Body of pancreas (tissue), 4 donors: ENCODE data around the gene CHM. TPM values are rescaled to one million over a fixed set of nuclear protein-coding genes. Genes with fewer than 3 reads are reported as not detected.

ENCODE experiments used
- ATAC-seq: fragments of 150-250 bp; one replicate; pipeline ENCODE4 v1.9.1; 2016
- DNase-seq, 4 donors: peaks; one replicate each; pipeline ENCODE4 v3.0.0-alpha.2; 2019
- H3K27ac ChIP-seq, 4 donors: fragments of 200-600 bp; sonication (generic); 1 replicate in 3 of 4; 2 replicates in 1 of 4; pipeline versions ENCODE4 v1.5.1 to v1.6.1; 2016 to 2019; ENCODE audit warnings: mild to moderate bottlenecking in 1 of 4, mixed read lengths in 1 of 4, moderate library complexity in 1 of 4
- H3K27me3 ChIP-seq, 2 donors: fragments of 200-600 bp; sonication (generic); one replicate each; pipeline ENCODE4 v1.6.0; 2016; ENCODE audit warnings: mild to moderate bottlenecking in 1 of 2
- H3K36me3 ChIP-seq, 2 donors: fragments of 200-600 bp; sonication (generic); replicated peaks in 1 of 2; 2 replicates each; pipeline ENCODE4 v1.5.1; 2016; ENCODE audit warnings: low read depth in 2 of 2; ENCODE audit not compliant: insufficient read depth in 1 of 2
- H3K4me1 ChIP-seq: fragments of 200-600 bp; sonication (generic); one replicate; pipeline ENCODE4 v1.6.0; 2016
- H3K4me3 ChIP-seq, 2 donors: fragments of 200-600 bp; sonication (generic); 1 replicate in 1 of 2; 2 replicates in 1 of 2; pipeline ENCODE4 v1.5.1; 2016 to 2019
- H3K9me3 ChIP-seq, 3 donors: fragments of 200-600 bp; sonication (generic); 1 replicate in 2 of 3; 2 replicates in 1 of 3; pipeline ENCODE4 v1.5.1; 2016
- CTCF ChIP-seq, 7 experiments: fragments of 450-650 bp in 4 of 7; fragments of 200-600 bp in 3 of 7; sonication (generic) in 3 of 7; IDR thresholded peaks; one replicate each; pipeline ENCODE4 v1.5.1; 2016 to 2019; ENCODE audit warnings: antibody characterized with exemption in 7 of 7
- POLR2A ChIP-seq, 3 donors: fragments of 450-650 bp; IDR thresholded peaks; one replicate each; pipeline ENCODE4 v1.6.1; 2016; ENCODE audit warnings: antibody characterized with exemption in 3 of 3, mild to moderate bottlenecking in 2 of 3
- WGBS, 2 donors: methylation state at CpG; one replicate each; pipeline ENCODE4 v1.1.5; 2017; 5-methylcytosine and 5-hydroxymethylcytosine counted together
- intact Hi-C: fragments of 100-400 bp; cut with DNase I; formaldehyde crosslinking; loops from one replicate; pipeline ENCODE4 v1.15.1; 2023
- total RNA-seq, 2 donors: library from RNA; depleted of rRNA; stranded (reverse); fragments of >200 nt; gene quantifications; one replicate each; pipeline ENCODE4 v1.1.0, GENCODE V29; 2016

The CHM gene
- total RNA-seq, 2 donors from 2014 or later: 7.9 to 11.2 TPM

GRCh38 chrX:85897362-85898126 lies 149.8 kb downstream of the CHM start:
- no peak for DNase-seq
- TF ChIP-seq CTCF (IDR thresholded peaks at IDR 0.05) (no peak), POLR2A (IDR thresholded peaks at IDR 0.05) (no peak)
- Histone ChIP-seq H3K27me3 (no peaks in the 10 kb centered on the region), H3K27ac (no peak overlapping the region), H3K36me3 (no peaks in the 10 kb centered on the region), H3K4me3 (no peak overlapping the region), H3K9me3 (no peaks in the 10 kb centered on the region), H3K4me1 (no peaks in the 10 kb centered on the region)
- WGBS, 2 donors: 83 to 85% methylated on average over 4 to 7 of the region's 7 CpGs
- no peak for ATAC-seq
- intact Hi-C loops: no loop called here

- H3K4me3 ChIP-seq: no peak overlapping the region
- H3K9me3 ChIP-seq: no peaks in the 10 kb centered on the region
- H3K4me1 ChIP-seq: no peaks in the 10 kb centered on the region
- 90 to 99% methylated on average over 5 of the region's 5 CpGs for WGBS, 2 donors
- no peak overlapping the region for H3K27ac ChIP-seq
- no peak for ATAC-seq
- no peak for DNase-seq
- H3K36me3 ChIP-seq: no peaks in the 10 kb centered on the region
- intact Hi-C loops: no loop called here
- TF ChIP-seq CTCF (IDR thresholded peaks at IDR 0.05) (no peak), POLR2A (IDR thresholded peaks at IDR 0.05) (no peak)
- no peaks in the 10 kb centered on the region for H3K27me3 ChIP-seq
These were observed 164.8 kb downstream of the CHM start for GRCh38 chrX:85882601-85883000.

GRCh38 chrX:85870585-85870984 lies 176.8 kb downstream of the CHM start:
- intact Hi-C loops: no loop called here
- Histone ChIP-seq H3K4me3 (no peak overlapping the region), H3K36me3 (no peaks in the 10 kb centered on the region), H3K9me3 (no peaks in the 10 kb centered on the region), H3K4me1 (no peaks in the 10 kb centered on the region), H3K27me3 (no peaks in the 10 kb centered on the region), H3K27ac (no peak overlapping the region)
- DNase-seq (no peak), ATAC-seq (no peak)
- TF ChIP-seq POLR2A (IDR thresholded peaks at IDR 0.05) (no peak), CTCF (IDR thresholded peaks at IDR 0.05) (no peak)
- WGBS, 2 donors: 94 to 97% methylated on average over 3 of the region's 3 CpGs

- no peak for ATAC-seq
- no peaks in the 10 kb centered on the region for H3K27me3 ChIP-seq
These were observed 182.0 kb downstream of the CHM start for GRCh38 chrX:85865324-85865723.

More at GRCh38 chrX:85865324-85865723, 182.0 kb downstream of the CHM start:
- intact Hi-C loops: no loop called here
- no peak for DNase-seq
- Histone ChIP-seq H3K36me3 (no peaks in the 10 kb centered on the region), H3K27ac (no peak overlapping the region), H3K9me3 (no peaks in the 10 kb centered on the region), H3K4me3 (no peak overlapping the region), H3K4me1 (no peaks in the 10 kb centered on the region)
- TF ChIP-seq CTCF (IDR thresholded peaks at IDR 0.05): no peak
- TF ChIP-seq POLR2A (IDR thresholded peaks at IDR 0.05): no peak
